Measurements from ENCODE around the gene KAT6B.

GRCh38 chr10:75000748-75001321 lies 174.4 kb downstream of the KAT6B start:
- no peak for TF ChIP-seq CTCF (conservative IDR thresholded peaks at IDR 0.05 in 1 of 2, IDR thresholded peaks at IDR 0.05 in 1 of 2; ENCODE audit: low read depth in 1 of 2, low read length in 2 of 2)
- no peak for TF ChIP-seq EZH2 (IDR thresholded peaks at IDR 0.05; ENCODE audit: low read length, missing control alignments)

Measured in fibroblast of lung (primary cell).